Eye (tissue), 1 donor: ENCODE measurements around the gene KLHL22.
"Not testable (repeated sequence)": the region's sequence is repeated elsewhere in the genome, so short reads cannot be mapped to it uniquely, and the experiment has no call there.

Experiments
- DNase-seq: peaks from one replicate; pipeline ENCODE4 v3.0.0-alpha.2; 2015

KLHL22 gene

GRCh38 chr22:20415241-20415640 is 80.4 kb downstream of the KLHL22 start:
- not testable (repeated sequence) for DNase-seq

DNA sequence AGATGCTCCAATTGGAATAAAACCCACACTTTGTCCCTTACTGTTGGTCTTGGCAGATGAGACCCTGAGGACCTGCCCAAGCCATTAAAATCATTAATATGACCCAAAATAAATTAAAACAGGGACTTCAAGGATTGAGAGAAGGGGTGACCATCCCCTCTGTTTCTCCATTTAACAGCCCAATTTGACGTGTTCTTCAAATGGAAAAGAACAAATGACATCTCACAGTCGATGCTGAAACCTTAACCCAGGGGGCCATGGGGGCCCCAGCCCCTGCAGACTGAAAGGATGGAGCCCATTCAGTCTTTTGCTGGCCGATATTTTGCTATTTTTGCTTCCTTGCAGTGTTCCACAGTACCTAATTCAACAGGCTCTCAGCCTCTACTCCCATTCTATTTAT is 81.1 kb downstream of the KLHL22 start:
- DNase-seq: no peak

GRCh38 chr22:20414059-20414440 is 81.5 kb downstream of the KLHL22 start:
- DNase-seq: no peak

DNA sequence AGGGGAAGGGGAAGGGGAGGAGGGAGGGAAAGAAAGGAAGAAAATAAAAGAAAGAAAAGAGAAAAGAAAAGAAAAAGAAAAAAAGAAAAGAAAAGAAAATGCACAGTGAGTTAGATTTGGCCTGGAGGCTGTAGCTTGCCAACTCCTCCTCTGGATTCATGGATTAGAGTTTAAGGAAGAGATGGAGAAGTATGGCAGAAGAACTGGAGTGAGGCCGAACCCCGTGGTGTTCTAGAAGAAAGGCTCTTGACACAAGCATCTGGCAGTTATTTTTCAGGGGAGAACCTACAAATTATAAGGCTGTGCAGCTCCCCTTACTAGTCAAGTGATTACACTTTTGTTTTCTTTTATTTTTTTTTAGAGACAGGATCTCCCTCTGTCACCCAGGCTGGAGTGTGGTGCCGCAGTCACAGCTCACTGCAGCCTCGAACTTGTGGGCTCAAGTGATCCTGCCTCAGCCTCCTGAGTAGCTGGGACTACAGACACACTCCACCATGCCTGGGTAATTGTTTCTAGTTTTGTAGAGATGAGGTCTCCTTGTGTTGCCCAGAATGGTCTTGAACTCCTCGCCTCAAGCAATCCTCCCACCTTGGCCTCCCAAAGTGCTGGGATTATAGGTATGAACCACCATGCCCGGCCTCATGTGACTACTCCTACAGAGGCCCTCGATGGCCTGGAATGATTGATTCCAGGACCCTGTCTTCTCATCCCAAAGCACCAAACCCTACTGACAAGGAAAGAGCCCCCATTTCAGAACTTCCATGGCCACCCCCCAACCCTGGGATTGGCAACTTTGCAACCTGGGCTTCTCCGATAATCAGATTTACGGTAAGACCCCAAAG is 82.2 kb downstream of the KLHL22 start:
- no peak for DNase-seq

GRCh38 chr22:20412474-20413216 is 83.0 kb downstream of the KLHL22 start:
- peak; percentile 49 for DNase-seq

DNA sequence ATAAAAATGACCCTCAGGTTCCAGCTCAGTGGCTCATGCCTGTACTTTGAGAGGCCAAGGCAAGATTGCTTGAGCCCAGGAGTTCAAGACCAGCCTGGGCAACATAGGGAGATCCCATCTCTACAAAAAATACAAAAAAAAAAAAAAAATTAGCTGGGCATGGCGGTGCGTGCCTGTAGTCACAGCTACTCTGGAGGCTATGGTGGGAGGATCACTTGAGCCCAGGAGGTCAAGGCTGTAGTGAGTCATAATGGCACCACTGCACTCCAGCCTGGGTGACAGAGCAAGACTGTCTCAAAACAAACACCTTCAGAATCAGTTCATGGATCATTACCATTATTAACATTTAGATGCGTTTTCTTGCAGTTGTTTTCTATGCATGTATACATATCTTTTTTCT is 86.2 kb downstream of the KLHL22 start:
- DNase-seq: not testable (repeated sequence)

DNA sequence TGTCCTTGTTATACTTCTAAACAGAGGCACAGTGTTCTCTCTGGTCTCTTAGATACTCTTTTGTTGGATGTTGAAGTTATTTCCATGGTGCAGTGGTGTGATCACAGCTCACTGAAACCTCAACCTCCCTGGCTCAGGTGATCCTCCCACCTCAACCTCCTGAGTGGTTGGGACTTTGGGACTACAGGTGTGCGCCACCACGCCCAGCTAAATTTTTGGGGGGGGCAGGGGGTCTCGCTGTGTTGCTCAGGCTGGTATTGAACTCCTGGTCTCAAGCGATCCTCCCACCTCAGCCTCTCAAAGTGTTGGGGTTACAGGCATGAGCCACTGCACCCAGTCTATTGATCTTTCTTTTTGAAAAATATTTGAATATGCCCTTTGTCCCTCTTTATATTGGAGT is 86.7 kb downstream of the KLHL22 start:
- no peak for DNase-seq

GRCh38 chr22:20407829-20408228 is 87.8 kb downstream of the KLHL22 start:
- no peak for DNase-seq

- DNase-seq: no peak
Observed at GRCh38 chr22:20406686-20407408, 88.7 kb downstream of the KLHL22 start.

GRCh38 chr22:20405931-20406685 is 89.5 kb downstream of the KLHL22 start:
- DNase-seq: no peak

- DNase-seq: no peak
Observed at GRCh38 chr22:20405291-20405930, 90.2 kb downstream of the KLHL22 start.

DNA sequence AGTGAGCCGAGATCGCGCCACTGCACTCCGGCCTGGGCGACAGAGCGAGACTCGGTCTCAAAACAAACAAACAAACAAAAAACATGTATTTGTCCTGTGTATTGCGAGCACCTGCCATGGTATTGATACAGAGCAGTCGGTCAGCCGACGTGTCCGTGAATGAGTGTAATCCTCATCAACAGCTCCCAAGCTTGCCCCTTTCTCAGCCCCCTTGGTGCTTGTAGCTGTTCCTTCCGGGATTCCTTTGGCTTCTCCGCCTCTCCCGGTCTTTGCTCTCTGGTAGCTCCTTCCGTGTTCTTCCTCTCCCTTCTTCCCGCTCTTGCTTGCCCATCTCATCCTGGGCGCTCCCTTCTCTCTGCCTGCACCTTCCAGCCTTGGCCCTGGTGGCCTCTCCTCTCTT is 90.7 kb downstream of the KLHL22 start:
- no peak for DNase-seq

GRCh38 chr22:20403779-20404140 is 91.8 kb downstream of the KLHL22 start:
- DNase-seq: no peak

DNA sequence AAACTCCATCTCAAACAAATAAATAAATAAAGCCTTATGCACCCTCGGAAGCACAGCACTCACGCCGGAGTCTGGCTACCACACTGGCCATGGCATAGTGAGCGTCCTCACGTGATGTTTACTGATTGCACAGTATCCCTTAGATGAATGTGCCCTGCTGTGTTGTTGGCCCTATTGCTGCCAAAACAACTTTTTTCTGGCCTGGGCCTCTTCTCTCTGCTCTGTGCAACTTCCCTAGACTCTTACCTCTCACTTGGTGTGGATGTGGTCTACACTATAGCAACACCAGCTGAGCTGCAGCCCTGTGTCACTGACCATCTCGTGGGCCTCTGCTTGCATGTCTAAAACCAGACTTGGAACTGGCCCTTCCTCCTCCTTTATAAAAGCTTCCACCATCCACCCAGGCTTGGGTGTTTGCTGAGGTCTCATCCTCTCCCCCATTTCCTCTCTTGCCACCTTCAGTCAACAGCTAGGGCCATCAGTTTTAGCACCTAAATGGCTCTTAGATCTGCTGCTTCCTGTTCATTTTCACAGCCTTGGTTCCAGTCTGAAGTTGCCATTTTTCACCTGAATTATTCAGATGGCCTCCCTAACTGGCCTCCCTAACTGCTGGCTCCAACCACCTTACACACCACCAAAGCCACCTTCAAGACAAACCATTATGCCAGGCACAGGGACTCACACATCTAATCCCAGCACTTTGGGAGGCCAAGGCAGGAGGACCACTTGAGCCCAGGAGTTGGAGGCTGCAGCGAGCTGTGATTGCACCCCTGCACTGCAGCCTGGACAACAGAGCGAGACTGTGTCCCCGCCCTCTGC is 92.4 kb downstream of the KLHL22 start:
- no peak for DNase-seq

DNA sequence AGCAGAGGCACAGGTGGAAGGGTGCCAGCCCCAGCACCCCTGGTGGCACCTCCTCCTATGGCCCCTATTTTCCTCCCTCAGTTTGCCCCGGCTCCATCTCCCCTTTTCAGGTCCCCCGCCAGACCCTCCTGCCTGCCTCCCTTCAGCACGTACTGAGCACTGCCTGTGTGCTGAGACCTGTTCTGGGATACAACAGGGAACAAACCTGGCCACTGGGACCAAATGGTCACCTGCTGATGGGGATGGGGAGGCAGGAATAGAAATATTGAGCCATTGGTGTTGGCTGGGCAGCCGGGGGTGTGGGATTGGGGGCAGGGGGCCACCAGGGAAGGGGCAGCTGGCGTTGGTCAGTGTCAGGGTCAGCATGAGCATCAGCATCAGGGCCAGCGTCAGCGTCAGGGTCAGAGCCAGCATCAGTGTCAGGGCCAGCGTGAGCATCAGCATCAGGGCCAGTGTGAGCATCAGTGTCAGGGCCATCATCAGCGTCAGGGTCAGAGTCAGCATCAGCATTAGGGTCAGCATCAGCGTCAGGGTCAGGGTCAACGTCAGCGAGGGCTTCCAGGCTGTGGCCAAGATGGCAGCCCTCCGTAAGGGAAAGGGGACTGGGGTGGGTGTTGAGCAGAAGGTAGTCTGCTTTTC is 94.1 kb downstream of the KLHL22 start:
- DNase-seq: no peak

DNA sequence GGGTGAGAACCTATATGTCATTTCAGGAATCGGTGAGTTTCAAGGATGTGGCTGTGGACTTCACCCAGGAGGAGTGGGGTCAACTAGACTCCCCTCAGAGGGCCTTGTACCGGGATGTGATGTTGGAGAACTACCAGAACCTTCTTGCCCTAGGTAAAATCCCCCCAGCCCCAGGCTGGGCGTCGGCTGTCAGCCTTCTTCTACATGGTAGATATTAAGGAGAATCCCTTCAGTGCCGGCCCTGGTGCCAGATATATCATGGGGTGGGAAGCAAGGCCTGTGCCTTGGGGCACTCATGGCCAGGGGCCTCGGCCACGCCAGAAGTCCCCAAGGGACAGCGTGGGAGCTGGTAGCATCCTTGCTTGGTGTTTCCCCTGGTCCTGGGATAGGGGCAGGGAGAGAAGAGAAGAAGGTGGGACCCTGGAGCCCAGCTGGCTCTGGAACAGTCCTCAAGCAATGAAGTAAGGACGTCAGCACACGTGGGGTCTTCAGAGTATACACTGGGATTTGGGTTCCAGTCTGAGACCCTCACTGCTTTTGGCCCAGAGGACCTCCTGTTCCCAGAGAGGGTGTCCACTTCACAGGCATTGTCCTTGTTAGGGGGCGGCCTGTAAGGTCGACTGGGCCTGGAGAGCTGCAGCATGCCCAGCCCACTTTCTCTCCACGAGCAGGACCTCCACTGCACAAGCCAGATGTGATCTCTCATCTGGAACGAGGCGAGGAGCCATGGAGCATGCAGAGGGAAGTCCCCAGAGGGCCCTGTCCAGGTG is 94.8 kb downstream of the KLHL22 start:
- no peak for DNase-seq

GRCh38 chr22:20399866-20400605 is 95.6 kb downstream of the KLHL22 start:
- DNase-seq: no peak

- DNase-seq: no peak
Observed at GRCh38 chr22:20398420-20398819, 97.2 kb downstream of the KLHL22 start.

DNA sequence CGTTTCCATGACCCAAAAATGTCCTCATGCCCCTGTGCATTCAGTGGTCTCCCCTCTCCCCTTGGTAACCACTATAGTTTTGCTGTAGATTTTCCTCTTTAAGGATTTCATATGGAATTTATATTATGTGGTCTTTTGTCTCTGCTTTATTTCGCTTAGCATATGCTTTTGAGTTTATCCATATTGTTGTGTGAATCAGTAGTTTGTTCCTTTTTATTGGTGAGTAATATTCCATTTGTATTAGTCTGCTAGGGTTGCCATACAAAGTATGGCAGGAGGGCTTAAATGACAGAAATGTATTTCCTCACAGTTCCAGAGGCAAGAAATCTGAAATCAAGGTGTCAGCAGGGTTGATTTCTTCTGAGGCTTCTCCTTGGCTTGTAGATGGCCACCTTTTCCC is 98.1 kb downstream of the KLHL22 start:
- DNase-seq: no peak
